HG03108 (cell line): ENCODE measurements around the gene DNAH11.

Experiments used
- ATAC-seq: cut with Tn5 transposase; IDR thresholded peaks from one replicate; pipeline ENCODE4 v1.9.1; 2021; ENCODE audit warnings: moderate library complexity; ENCODE audit not compliant: unreplicated experiment

DNAH11 gene

GRCh38 chr7:21948887-21949540, 406.2 kb downstream of the DNAH11 start:
- ATAC-seq: no peak
